Stimulated activated CD4-positive, alpha-beta T cell treated with anti-CD3 and anti-CD28 coated beads, Interleukin-12 subunit alpha, Interleukin-12 subunit beta, amount 100 ng/mL, for 4 hours (primary cell): ENCODE measurements around the gene UBXN2A.
A peak's percentile ranks its signal among the peaks of the same experiment; 100 is the strongest.
"Not testable (repeated sequence)": the region's sequence is repeated elsewhere in the genome, so short reads cannot be mapped to it uniquely, and the experiment has no call there.

Source experiments
- DNase-seq: peaks from one replicate; pipeline ENCODE4 v3.0.0-alpha.2; 2020

The UBXN2A gene

GRCh38 chr2:24015562-24016375, 75.5 kb downstream of the UBXN2A start:
- no peak for DNase-seq

GRCh38 chr2:24016376-24016761, 76.1 kb downstream of the UBXN2A start:
- no peak for DNase-seq

DNA sequence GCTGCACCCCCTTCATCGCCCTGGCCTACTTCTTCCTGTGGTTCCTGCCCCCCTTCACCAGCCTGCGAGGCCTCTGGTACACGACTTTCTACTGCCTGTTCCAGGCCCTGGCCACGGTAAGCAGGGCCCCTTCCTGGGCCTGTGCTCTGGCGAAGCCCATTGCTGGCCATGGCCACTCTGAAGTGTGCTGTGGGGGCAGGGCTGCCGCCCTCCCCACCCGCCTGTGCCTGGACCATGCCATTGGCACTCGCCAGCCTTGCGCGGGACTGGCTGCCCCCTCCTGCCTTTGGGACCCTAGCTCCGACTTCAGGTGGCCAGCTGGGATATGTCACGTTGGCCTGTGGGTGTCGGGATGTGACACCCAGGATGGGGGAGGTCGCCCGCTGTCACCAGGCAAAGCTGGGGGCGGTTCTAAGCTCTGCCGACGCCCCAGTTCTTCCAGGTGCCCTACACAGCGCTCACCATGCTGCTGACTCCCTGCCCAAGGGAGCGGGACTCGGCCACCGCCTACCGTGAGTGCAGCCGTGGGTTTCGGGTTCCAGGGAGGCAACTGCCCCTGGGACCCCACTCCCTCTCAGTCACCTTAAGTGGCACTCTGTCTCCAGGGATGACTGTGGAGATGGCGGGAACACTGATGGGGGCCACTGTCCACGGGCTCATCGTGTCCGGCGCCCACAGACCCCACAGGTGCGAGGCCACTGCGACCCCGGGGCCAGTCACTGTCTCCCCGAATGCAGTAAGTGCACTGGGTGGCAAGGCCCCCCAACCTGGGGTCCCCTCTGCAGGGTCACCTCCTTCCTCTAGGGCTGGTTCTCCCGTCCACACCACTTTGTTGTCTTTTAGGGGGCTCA, 76.8 kb downstream of the UBXN2A start:
- DNase-seq: no peak

- no peak for DNase-seq
These were observed 77.4 kb downstream of the UBXN2A start for GRCh38 chr2:24017711-24018110.

DNA sequence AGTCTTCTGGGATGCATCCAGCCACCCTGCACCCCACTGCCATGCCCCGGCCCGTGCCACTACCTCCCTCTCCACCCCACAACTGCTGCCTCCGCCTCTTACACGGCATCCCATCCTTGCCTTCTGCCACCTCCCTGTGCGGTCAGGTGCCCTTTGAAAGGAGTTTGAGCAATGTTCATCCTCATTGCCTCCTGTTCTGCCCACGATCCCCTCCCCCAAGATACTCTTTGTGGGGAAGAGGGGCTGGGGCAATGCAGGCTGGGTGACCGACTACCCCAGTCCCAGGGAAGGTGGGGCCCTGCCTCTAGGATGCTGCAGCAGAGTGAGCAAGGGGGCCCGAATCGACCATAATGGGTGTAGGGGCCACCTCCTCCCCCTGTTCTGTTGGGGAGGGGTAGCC, 78.0 kb downstream of the UBXN2A start:
- DNase-seq: no peak

- no peak for DNase-seq
These were observed 79.5 kb downstream of the UBXN2A start for GRCh38 chr2:24019729-24020128.

DNA sequence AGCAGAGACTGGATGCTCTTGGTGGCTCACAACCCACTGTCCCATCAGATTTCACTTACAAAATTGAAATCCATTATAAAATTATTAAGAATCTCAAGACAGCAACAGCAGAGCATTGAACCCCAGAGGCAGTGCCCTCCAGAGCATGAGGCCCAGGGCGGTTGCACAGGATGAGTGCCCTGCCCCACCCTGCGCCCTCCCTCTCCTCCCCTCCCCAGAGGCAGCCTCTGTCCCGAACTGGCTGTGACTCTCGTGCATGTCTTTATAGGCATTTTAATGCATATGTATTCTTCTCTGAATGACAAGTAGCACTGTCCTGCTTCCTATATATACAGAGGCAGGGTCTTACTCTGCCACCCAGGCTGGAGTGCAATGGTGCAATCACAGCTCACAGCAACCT, 80.0 kb downstream of the UBXN2A start:
- no peak for DNase-seq

DNA sequence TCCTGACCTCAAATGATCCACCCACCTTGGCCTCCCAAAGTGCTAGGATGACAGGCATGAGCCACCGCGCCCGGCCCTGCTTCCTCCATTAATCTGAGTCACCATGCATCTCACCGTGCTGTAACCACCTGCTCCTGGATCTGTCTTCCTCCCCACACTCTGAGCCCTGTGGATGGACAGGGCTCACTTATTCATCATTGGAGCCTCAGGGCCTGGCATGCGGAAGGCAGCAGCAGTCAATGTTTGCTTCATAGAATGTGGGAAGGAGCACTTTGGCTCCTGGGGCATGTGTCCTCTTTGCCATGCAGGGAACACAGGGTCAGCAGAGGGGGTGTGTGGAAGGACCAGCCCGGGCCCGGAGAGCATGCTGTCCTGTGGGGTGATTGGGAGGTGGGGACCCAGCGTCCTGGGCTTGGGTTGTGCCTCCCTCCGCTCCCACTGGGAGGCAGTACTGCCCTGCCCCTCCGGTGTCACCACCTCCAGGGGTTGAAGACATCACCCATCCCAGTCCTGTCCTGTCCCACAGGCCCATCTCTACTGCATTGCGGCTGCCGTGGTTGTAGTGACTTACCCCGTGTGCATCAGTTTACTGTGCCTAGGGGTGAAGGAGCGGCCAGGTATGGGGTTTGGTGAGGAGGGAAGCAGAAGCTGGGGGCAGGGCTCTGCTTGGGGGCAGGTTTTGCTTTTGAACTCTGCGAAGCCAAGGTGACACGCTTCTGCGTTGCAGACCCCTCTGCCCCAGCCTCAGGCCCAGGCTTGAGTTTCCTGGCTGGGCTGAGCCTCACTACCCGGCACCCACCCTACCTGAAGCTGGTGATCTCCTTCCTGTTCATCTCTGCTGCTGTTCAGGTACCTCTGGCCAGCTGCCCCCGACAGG, 81.1 kb downstream of the UBXN2A start:
- DNase-seq: peak; percentile 8

- no peak for DNase-seq
These were observed 82.2 kb downstream of the UBXN2A start for GRCh38 chr2:24022324-24022974.

GRCh38 chr2:24022975-24023575, 82.8 kb downstream of the UBXN2A start:
- no peak for DNase-seq

DNA sequence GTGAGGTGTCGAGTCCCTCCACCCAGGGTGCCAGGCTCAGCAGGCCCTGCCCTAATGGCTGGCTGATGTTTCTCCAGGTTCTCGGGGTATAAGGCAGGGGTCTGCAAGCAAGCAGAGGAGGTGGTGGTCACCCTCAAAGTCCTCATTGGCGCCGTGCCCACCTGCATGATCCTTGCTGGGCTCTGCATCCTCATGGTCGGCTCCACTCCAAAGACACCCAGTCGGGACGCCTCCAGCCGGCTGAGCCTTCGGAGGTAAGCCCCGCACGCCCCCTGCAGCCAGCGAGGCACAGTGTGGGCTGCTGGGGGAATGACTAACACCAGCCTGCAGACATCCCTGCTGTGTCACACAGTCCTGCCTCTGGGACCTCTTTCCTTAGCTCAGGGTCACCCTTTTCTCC, 83.8 kb downstream of the UBXN2A start:
- DNase-seq: no peak

DNA sequence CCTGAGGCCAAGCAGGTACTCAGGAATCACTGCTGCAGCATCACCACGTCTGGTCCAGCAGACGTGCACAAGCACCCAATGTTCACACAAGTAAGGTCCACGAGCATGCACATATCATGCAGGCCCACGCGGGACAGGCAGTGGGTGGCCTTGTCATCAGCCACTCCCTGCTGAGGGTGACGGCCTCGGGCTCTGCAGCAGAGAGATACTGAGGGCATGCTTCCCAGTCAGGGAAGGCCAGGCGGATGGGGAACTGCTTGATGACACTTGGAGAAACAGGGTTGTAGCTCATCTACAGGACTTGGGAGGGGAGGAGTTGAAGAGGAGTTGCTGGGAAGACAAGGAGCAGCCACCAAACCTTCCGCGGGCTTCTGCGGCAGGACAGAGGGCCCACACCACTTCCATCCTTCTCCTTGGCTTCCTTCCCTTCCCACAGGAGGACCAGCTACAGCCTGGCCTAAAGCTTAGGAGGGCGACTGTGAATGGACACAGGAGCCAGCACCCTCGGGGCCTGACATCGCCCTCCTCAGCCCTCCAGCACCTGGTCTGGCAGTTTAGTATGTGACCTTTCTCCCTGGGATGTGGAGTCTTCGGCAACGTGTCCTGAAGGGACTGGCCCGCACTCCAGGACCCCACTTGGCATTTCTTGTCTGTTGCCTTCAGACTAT, 84.9 kb downstream of the UBXN2A start:
- no peak for DNase-seq

DNA sequence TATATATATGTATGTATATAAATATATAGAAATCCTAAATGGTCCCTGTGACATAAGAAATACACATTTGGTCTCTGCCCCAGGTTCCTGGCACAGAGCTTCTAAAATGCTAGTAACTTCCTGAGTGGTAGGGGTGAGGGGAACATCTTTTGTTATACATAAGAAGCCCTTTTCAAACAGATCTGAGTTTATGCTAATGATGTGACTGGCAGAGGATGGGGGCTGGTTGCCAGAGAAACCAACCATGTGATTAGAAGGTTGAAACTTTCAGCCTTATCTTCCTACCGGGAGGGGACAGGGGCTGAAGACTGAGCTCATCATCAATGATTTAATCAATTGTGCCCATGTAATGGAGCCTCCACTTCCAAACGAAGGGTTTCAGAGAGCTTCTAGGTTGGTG, 86.0 kb downstream of the UBXN2A start:
- DNase-seq: no peak

DNA sequence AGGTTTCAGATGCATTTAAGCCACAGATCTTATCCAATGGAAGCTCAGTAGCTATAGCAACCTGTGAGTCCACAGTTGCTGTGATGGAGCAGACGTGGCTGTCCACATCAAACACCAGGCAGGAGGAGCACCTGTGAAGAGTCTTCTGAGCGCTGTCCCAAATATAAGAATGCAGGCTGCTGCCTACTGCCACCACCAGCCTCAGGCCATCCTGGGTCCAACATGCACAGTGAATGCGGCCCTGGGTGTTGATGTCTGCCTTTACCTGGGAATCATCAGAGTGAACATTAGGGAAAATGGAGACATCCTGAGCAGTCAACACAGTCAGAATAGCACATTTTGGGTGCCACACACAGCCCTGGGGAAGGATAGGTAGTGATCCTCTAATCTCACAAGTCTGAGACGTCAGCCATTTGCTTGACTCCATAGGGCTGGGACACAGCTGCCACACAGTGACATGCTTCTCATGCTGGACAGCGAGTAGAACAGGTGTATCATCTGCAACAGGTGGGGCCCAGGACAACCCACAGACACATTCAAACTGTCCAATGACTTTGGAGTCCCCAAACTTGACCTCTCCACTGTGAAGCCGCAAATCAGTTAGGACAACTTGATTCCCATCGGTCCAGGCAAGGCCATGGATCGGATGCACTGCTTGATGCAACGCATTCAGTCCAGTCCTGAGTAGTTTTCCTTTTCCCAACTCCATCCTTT, 98.7 kb downstream of the UBXN2A start:
- no peak for DNase-seq

- no peak for DNase-seq
These were observed 100.2 kb downstream of the UBXN2A start for GRCh38 chr2:24040511-24040910.

GRCh38 chr2:24043133-24043532, 102.9 kb downstream of the UBXN2A start:
- DNase-seq: not testable (repeated sequence)

GRCh38 chr2:24045511-24046508, 105.5 kb downstream of the UBXN2A start:
- no peak for DNase-seq

GRCh38 chr2:24046599-24046929, 106.3 kb downstream of the UBXN2A start:
- no peak for DNase-seq

DNA sequence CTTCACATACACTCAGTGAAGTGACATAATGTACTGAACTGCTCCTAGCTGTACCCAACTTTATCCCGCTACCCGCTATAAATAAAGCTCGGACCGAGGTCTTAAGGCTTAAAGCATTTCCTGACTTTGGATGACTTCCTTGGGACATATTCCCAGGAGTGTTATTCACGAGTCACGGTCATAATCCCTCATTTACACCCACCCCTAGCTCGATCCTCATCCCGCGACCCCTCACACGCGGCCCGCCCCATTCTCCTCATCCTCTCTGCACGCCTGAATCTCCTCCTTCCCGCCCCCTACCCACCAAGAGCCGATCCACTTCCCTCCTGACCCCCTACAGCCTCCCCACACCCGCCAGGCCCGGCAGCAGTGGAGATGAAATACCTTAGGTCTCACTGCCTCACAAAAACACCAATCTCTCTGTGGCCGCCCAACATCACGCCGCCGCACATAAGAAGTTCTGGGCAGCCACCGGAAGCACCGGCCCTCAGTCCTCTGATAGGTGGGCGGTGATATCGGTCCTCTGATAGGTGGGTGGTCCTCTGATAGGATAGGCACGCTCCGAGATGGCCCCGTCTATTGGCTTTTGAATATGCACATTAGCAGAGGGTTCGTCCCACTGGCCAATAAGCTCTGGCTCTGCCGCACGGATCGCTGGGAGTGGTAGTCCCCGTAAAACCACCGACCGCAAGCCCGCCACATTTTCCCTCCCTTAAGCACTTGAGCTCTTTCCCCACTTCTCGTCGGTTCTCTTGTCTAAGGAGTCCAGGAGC, 106.9 kb downstream of the UBXN2A start, which contains the start of gene WDCP:
WDCP (minus strand) TSS at position 462 of the 773 bp plus-strand sequence. CDS start 7,897 bp downstream, outside the sequence.
- DNase-seq: peak; percentile 82
